GM19238 (cell line): ENCODE results near the gene FRY.
A peak's percentile ranks its signal among the peaks of the same experiment; 100 is the strongest.

Experiments
- DNase-seq: peaks from one replicate; pipeline ENCODE4 v3.0.0; 2011; ENCODE audit warnings: low spot score; ENCODE audit not compliant: insufficient read length

The FRY gene

DNA sequence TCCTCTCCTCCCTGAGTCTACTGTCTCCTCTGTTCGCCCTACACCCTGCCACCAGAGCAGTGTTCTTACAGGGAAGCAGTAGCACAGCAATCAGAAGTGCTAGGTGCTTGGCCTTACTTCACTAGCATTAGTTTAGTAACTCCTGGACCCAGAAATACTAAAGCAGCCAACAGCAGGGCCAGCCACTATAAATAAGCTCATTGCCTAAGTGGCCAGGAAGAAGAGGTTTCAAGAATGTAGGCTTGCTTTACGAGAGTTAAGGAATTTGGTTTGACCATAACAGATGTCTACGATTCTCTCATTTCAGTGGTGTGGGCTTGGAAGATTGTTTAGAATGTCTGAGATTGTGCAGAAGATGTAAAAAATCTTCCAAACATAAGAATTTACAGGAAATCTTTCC, 180.2 kb downstream of the FRY start:
- no peak for DNase-seq

- DNase-seq: no peak
Measured at GRCh38 chr13:32212421-32212820, 180.8 kb downstream of the FRY start.

DNA sequence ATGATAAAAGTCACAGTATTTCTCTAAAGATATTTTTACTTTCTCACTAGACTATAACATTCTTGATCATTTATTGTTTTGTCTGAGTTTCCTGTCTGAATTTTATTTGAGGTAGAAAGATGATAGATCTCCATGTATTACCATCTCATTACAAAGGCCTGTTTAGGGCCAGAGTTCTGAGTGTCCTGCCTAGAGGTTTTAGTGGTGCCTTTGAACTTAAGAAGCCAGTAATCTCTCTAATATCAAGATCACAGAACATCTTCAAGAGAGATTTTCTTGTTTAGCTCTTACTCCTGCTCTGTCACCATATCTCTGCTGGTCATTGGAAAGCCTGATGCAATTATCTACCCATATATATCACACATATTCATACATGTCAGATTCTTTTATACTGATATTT, 182.1 kb downstream of the FRY start:
- no peak for DNase-seq

DNA sequence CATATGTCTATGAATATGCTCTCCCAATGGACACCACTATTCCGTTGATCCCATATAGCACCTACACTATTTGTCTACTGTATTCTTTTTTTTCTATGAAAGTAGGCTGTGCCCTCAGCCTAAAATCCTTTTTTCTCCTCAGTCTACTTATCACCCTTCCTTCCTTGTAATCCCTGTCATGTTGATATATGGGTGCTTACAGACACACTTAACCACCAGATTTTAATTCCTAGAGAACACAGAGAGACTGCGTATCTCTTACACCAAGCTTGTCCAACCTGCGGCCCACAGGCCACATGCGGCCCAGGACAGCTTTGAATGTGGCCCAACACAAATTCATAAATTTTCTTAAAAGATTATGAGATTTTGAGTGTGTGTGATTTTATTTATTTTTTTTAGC, 182.5 kb downstream of the FRY start:
- DNase-seq: no peak

DNA sequence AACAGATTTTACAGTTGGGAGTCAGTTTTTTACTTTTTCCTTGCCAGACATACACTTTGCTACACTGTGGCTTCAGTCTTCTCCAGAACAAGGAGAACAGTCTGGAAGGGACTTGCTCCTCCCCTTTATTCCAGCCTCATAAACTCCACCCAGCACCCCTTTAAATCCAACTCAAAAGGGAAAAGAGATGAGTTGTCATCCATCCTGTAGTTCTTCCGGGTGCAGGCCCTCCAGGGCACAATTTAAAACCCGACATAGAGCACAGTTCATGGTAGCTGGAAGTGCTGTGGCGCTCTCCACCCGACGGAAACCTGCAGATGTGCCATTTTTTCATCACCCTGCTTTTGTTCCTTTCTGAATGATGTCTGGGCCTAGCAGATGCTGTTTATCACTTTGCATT, 184.7 kb downstream of the FRY start:
- no peak for DNase-seq

- no peak for DNase-seq
Measured at GRCh38 chr13:32222046-32222676, 190.6 kb downstream of the FRY start.

GRCh38 chr13:32224916-32225315, 193.3 kb downstream of the FRY start:
- no peak for DNase-seq

DNA sequence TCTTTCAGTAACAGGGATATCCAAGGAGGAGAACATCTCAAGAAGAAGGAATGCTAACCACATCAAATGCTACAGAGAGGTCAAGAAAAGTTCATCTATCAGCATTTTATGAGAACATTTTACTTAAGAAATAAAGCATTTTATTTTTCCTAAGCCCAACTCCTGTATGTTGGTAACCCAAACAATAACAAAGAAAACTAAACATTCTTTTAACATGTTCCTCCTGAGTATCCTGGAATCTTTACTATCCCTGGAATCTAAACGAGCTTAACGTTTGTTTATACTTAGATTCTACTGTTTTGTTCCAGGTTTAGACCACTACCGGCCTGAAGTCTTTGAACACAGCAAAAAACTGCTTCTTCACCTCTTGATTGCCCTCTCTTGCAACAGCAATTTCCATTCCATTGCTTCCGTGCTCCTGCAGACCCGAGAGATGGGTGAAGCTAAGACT, 193.9 kb downstream of the FRY start:
- DNase-seq: no peak

GRCh38 chr13:32228330-32229041, 196.9 kb downstream of the FRY start:
- no peak for DNase-seq

DNA sequence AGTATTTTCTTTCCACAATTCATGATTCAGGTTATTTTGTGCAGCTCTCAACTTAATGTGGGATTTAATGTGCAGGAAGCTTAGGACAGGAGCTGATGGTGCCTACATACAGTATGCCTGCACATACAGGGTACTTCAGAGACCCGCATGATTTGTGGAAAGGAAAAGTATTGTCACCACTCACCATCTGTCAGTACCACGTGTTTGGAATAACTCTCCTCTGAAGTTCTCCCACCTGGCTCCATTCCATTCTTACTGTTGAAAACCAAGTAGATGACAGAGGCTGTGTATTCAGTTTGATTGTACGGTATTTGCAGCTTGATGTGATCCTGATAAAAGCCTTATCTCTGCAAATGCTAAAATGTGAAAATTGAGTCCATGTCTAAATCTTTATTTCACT, 197.9 kb downstream of the FRY start:
- DNase-seq: no peak

DNA sequence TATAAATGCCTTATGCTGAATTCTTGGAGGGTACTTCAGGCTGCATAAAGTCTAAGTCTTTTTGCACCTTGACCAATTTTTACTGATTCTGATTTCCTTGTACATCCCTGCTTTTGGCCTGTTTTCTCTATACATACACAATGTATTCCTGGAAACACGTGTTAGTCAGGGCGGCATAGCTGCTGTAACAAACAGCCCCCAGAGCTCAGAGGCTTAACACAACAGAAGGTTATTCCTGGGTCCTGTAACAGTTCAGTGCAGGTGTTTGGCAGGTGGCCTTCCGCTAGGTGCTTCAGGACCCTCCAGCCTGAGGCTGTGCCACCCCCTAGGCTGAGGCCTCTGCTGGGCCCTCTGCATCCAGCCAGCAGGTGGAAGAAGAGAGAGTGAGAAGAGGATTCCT, 200.7 kb downstream of the FRY start:
- DNase-seq: no peak

- no peak for DNase-seq
Measured at GRCh38 chr13:32233062-32233461, 201.5 kb downstream of the FRY start.

DNA sequence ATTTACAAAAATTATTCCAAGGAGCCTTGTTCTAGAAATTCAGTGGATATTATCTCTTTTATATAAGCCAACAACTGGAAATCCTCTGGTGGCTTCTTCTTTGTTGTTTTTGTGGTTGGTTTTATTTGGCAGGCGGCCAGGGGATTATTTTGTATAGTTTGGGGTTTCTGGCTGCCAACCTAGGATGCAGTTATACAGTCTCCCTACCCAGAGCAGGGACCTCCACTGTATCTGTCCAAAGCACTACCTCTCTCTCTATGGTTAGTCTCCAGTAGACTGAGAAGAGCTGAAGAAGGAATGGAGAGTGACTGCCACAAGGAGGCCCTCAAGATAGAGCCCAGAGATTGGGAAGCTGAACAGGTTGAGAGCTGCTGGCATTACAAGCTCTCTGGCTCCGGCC, 203.3 kb downstream of the FRY start:
- DNase-seq: no peak

DNA sequence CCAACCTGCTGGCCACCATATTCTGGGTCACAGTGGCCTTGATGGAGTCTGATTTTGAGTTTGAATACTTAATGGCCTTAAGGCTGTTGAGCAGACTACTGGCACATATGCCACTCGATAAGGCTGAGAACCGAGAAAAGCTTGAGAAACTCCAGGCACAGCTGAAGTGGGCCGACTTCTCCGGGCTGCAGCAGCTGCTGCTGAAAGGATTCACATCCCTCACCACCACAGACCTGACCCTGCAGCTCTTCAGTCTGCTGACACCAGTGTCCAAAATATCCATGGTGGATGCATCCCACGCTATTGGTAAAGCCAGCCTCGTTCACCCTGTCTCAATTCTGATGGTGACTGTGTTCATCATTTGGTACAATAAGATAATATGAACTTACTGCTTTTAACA, 206.1 kb downstream of the FRY start:
- DNase-seq: no peak

- no peak for DNase-seq
Measured at GRCh38 chr13:32243695-32244094, 212.1 kb downstream of the FRY start.

DNA sequence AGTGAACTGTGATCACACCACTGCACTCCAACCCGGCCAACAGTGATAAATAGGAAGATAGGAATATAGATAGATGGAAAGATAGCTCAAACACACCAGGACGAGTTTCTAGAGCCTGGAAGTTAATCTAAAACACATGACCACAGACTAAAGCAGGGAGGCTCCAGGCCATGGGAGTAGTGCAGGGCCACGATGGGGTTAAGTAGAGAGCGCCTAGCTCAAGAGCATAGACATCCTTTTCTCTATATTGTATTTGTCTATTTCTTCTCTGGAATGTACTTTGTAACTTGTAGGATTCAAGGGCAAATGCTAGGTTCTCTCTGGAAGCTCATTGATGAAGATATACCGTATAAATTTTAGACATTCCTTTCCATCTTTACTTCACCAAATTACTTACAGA, 214.0 kb downstream of the FRY start:
- no peak for DNase-seq

DNA sequence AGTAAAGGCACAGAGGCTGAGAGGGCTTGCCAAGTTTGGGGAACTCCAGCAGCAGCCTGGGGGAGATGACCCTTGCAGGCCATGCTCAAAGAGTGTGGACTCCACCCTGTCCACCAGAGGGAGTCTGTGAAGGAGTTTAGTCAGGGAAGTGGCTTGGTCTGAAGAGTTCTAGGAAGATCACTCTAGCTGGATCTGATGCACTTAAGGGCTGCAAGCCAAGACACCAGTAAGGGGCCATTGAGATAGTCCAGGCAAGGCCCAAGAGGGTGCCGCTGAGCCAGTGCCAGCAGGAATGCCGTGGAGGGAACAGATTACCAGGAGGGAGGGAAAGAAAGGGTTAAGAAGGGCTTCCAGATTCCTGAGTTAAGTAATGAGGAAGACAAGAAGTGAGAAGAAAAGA, 214.9 kb downstream of the FRY start:
- peak; percentile 27 for DNase-seq

DNA sequence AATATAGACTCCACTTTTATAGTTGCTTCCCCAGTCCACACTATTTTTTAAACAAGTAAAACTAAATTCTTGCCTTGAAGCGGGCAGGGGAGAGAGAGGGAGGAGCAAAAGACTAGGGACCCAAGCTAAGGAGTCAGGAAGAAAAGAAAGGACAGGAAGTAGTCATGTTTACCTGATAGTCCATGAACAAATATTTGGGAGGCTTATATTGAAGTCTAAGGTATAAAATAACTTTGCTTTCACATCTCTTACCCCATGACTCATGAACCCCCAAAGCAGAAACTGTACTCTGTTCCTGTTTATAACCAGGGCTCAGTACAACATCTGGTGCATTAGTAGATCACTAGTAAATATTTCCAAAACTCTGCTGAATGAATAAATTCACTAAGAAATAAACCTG, 216.3 kb downstream of the FRY start:
- DNase-seq: no peak

GRCh38 chr13:32248801-32249200, 217.2 kb downstream of the FRY start:
- DNase-seq: no peak

- DNase-seq: no peak
Measured at GRCh38 chr13:32252812-32253438, 221.4 kb downstream of the FRY start.

- DNase-seq: no peak
Measured at GRCh38 chr13:32253911-32254399, 222.4 kb downstream of the FRY start.

DNA sequence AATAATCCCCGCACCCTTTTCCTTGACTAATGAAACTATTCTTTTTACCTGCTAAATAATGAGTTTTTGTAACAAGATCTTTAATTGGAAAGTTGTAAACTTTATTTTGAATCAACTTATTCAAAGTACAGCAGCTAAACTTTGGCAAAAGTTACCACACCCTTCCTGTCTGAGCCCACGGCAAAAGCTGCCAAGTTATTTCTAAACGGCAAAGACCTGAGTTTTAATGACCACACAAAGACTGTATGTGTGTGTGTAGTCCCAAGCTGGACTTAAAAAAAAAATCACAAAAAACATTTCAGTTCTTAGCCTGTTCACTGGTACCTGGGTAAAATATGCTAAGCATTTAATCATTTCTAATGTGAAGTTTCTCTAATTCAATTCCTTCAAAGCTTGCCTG, 222.8 kb downstream of the FRY start:
- DNase-seq: no peak
